GM21723 (cell line): Measurements from ENCODE around the gene AP5Z1.

ENCODE experiments used
- ATAC-seq: cut with Tn5 transposase; IDR thresholded peaks from one replicate; pipeline ENCODE4 v1.9.1; 2021; ENCODE audit warnings: mild to moderate bottlenecking, moderate library complexity; ENCODE audit not compliant: unreplicated experiment

Gene AP5Z1

DNA sequence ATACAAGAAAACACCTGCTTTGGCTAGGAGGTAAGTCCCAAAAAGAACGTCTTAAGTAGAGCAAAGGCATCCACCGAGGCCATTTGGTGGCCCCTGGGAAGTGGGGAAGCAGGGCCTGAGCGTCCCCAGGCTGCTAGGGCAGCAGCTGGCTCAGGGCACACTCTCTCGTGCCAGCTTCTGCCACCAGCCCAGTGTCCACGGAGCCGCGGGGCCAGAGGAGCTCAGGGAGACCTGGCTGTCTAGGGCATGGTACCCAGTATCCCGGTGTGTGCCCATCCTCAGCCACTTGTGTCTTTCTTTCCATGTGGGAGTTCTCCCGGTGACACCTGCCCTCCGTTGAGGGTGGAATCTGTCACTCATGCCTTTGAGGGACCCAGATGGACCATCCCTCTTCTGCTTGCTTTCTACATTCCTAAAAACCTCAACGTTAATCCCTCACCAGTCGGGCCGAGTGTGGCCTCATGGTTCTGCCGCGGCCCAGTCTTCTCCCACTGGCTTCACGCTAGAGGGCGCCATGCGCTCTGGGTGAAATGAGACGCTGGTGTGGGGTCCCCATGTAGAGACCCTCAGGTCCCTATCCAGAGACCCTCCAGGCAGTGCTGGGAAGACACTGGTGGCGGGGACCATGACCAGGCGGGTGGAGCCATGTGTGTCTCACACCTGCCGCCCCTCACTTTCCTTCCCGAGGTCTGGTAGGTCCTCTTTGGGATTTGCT, 9.5 kb upstream of the AP5Z1 start:
- no peak for ATAC-seq

DNA sequence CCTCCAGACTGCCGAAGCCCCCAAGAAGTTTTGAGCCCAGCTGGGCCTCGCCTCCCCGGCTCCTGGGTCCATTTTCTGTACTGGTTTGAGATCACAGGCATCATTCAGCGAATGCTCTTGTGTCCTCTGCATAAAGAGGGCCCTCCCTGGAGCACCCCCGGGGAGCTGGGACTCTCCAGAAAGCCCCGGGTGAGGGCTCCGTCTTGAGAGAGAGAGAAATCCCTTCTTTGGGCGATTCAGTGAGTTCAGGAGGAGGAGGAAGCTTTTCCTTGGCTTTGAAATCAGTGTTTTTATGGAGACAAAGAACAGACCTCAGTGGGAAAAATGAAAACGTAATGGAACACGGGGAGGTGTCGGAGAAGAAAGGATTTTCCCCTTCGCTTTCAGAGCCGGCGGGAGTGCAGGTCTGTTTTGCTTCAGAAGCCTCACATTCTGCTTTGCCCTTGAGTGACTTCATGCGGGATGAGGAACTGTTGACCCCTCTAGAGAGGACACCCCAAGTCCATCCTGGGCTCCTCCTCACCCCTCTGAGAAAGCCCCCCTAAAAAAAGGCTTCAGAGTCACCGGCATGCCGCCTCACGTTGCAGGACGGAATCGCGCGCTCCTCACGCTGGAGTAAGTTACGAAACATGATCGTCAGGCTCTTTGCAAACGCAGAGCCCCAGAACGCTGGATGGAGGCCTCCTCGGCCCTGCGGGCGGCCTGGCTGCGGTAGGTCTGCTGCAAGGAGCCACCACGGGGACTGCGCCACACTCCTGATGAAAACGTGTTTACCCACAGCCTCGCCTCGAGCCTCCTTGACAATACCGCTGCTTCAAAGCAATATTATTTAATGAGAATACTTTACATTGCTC, 8.5 kb upstream of the AP5Z1 start:
- no peak for ATAC-seq

DNA sequence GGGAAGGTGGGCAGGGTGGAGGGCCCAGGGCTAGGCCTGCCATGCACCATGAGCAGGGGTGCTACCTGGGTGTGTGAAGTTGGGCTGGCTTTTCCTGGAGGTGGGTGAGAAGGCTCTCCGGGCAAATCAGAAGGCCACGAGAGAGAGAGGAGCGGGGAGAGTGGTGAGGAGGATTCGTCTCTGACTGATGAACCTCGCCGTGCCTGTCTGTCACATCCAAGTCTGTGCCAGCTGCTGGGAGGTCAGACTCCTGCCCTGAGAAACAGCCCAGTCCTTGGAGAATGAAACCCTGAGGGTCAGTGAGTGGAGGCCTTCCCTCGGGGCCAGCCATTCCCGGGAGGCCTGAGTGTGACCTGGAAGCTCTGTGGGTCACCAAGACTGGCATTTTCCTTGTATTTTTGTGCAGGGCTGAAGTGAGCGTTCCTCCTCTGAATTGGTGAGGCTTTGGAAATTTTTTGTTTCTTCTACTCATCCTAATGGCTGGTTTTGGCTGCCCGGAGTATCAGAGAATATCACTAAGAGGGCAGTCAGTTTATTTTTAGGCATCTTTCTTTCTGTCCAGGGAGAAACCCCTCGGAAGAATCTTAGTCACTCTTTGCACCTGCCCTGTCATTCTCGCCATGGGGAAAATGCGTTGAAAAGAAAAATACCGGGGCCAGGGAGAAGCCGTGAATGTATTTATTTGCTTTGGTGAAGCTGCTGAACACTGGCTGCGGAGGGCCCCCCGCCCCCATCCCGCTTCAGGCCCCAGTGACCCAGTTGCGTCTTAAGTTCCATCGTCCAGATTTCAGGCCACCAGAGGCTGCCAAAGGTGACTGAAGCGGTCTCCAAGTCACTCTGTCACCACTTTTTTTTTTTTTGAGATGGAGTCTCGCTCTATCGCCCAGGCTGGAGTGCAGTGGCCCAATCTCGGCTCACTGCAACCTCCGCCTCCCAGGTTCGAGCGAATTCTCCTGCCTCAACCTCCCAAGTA, 6.5 kb upstream of the AP5Z1 start:
- ATAC-seq = no peak

DNA sequence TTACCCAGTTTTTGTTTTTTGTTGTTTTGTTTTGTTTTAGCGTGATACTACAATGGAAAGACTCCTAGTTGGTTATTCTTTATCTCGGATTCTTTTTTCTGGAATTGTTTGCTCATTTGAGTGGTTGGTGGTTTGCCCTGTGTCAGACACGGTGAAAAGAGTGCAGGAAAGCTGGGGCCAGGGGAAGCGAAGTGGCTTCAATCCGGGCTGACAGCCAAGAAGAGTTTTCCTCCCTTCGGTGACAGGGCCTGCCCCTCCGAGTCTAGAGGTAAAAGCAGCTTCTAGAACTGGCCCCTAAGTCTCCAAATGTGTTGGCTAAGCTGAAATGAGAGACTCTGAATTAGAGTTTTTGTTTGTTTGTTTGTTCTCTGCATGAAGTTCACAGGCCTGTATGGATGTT, 5.7 kb upstream of the AP5Z1 start:
- no peak for ATAC-seq

DNA sequence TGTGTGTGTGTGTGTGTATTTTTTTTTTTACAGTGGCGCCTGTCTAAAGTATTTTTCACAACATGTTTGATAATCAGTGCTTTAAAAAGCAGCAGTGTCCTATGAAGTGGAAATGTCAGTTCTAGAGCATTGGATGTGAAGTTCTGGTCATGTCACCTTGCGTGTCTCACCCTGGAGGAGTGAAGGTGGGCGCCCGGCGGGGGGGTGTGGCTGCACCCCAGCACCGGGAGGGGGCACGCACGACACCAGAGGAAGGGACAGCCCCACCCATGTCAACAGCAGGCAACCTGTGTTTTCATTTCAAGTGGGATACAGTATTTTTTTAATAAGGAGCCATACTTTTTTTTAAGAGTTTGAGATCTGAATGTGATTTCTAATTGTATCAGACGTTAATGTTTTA, 4.5 kb upstream of the AP5Z1 start:
- ATAC-seq = no peak

DNA sequence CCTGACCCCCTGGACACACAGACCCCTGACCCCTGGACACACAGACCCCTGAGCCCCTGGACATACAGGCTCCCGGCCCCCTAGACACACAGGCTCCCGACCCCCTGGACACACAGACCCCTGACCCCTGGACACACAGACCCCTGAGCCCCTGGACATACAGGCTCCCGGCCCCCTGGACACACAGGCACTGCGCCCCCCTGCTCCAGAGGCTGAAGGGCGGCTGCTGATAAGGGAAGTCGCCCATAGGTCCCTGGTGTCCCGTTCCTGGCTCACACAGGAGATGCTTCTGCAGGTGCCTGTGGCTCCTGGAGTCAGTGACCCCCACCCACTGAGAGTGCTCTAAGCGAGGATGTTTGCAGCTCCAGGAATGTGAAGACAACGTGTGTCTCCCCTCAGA, 3.7 kb upstream of the AP5Z1 start:
- no peak for ATAC-seq

DNA sequence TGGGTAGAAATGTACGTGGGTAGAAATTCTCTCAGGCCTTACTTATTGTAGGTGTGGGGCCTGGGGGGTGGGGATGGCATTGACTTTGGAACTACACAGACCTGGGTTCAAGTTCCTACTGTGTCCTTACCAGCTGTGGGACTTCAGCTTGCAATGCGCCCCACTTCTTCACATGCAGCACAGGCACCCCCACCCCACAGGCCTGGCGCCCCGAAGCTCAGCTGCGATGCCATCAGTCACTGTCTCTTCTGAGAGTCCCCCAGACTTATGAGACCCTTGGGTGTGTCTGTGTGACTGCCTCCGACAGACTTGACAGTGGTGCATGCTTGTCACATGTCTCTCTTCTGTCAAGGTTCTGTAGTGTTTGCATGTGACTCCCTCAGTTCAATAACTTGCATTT, 3.1 kb upstream of the AP5Z1 start:
- no peak for ATAC-seq

DNA sequence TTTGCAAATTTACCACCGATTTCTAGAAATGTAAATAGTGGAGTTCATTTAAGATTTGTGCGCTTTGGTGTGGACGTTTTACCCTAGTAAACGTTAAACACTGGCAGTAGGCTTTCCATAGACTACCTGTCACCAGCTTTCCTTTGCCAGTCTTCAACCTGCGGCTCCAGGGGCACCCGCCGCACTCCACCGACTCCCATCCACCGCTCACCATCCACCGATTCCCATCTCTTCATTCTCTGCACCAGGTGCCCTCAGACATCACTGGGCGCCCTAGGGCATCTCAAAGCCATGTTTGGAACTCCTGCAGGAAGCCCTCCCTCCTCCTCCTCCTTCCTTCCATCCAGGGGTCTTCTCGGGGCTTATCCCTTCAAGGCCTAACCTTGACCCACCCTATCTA, 1.4 kb upstream of the AP5Z1 start:
- ATAC-seq = no peak

DNA sequence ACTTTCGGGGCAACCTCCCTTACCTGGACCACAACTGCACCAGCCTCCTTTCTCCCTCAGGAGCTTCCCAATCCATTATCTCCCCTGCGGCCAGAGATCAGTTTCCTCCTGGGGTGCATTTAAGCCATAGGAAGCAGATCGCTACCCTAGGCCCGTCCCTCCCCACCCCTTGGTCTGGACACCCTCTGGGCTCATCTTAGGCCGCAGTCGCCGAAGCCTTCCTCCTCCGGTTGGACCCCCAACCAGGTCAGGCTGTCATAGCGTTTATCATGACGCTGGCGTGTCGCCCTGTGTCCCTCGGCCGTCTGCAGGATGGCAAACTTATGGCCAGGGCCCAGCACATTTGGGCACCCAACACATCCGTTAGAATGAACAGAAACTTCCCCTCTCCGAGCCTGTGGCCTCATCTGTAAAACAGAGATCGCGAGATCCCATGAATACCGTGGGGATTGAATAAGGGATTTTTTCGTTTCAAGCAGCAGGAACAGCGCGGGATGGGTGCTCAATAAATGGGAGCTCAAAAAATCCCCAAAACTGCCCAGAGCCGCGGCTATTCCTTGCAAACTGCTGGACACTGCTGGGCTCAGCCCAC, 669 bp upstream of the AP5Z1 start:
- peak; percentile 33 for ATAC-seq

DNA sequence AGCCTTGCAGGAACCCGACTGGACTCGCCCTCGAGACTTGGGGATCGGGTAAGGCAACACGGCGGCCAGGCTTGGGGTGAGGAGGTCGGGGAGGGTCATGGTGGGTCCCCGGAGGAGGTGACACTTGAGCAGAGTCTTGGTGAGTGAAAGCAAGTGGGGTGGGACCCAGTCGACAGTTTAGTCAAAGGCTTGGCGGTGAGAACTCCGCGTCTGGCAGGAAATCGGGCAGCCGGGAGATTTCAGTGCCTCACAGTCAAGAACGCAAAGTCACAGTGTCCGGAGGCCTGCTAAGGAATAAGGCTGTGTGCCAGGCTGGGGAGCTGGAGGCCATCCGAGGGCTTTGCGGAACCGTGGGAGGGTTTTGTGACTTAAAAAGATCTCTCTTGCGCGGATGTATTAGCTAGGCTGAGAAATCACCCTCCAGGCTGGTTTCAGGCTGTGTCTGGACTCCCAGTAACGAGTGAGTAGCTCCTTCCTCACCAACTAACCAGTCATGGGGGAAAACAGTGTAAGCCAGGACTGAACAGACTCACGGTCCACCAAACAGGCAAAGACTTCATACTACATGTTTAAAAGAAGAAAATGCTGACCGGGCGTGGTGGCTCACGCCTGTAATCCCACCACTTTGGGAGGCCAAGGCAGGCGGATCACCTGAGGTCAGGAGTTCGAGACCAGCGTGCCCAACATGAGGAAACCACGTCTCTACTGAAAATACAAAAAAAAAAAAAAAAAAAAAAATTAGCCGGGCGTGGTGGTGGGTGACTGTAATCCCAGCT, 613 bp downstream of the AP5Z1 start:
- ATAC-seq = peak; percentile 36

DNA sequence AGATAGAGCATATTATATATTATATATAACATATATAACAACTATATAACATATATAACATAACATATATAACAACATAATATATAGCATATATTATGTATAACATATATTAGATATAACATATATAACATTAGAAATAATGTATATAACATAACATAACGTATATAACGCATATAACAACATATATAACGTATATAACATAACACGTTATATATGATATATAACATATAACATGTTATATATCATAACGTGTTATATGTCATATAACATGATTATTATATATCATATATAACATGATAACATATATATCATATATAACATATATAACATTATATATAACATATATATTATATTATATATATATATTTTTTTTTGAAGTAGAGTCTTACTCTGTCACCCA, 3.7 kb downstream of the AP5Z1 start:
- ATAC-seq = no peak

DNA sequence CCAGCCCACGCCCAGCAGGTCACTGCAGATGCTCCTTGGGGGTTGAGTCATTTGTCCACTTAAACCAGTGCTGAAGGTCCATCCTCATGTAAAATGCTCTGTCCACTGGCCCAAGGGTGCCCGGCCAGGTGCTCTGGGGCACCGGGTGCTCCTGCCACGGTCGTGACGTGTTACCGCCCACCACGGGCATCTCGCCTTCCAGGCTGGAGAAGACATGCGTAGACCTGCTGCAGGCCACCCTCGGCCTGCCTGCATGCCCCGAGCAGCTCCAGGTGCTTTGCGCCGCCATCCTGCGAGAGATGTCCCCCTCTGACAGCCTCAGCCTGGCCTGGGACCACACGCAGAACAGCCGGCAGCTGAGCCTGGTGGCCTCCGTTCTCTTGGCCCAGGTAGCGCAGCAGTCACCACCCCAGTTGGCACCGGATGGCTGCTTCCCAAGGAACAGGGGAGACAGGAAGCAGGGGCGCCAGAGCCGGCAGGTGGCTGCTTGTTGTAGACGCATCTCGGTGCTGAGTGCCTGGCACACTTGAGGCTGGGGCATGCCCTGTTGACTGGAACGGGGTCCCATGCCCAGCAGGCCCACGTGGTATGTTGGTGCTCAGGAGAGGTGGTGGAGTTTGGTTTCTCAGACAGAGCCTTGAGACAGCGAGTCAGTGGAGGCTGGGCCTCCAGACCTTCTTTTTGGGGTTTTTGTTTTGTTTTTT, 6.1 kb downstream of the AP5Z1 start:
- ATAC-seq = no peak

DNA sequence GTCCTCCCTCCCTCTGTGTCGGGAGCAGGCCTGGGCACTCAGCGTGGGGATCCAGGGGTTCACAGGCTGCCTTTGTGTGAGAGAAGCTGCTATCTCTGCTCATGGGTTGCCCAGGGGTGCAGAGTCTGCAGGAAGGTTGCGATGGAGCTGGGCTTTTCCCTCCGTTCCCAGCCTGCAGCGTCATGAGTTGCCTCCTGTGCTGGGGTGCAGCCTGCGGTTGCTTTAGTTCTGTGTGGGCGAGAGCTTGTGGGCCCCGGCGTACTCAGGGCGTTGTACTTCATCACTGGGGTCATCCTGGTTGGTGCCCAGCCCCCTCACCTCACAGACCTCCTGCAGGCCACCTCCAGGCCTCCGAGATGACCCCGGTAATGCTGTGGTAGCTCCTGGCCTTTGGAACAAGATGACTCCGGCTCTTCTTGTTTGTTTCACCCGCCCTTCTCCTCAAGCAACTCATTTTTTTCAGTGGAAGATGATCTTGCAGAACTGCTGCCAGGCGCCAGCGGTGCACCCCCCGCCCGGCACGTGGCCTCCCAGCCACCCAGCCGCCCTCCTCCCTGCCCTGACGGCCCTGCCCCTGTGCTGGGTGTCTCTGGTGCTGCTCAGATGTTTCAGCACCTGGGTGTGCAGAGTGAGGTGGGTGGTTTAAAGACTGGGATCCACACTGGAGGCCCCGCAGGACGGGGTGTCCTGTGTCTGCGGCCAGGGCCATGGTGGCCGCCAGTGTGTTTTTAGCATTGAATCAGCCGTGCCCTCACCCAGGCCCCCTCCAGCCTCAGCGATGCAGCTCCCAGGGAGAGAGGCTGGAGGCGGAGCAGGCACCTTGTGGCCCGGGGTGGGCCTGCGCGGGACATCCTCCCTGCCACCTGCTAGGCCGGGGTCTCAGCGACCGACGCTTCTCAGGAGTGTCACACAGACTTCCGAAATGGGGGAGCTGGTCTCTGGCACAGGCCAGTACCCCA, 7.2 kb downstream of the AP5Z1 start:
- no peak for ATAC-seq

DNA sequence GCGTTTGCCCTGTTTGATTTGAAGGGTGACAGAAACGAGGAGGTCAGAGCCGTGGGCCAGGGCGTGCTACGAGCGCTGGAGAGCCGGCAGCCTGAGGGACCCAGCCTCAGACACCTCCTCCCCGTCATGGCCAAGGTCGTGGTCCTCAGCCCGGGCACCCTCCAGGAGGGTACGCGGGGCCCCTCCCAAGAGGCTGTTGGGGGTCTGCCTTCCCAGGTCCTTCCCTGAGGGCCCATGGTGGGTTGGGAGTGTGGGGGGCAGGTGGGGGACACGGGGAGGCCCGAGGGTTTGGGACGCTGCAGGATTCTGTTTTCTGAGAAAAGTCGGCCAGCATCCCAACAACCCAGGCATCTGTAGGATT, 7.8 kb downstream of the AP5Z1 start:
- ATAC-seq = no peak

DNA sequence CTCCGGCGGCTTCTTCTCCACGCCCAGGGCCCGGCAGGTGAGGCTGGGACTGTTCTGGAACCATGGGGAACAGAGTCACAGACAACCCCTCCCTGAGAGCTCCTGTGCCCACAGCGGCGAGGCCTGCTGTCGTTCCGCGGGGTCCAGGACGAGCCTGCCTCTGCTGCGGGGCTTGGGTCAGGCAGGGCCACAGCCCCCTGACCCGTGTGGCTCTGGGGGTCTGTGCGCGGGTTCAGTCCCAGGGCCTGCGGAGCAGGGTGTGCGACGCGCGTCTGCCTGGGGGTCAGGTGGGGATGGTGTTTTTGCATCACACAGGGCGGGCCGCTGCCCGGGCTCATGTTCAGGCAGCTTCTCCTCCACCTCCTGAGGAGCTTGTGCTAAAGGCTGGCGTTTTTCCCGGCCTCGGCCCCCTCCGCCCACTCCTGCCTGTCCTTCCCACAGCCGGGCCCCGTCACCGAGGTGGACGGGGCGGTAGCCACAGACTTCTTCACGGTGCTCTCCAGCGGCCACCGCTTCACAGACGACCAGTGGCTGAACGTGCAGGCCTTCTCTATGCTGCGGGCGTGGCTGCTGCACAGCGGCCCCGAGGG, 8.4 kb downstream of the AP5Z1 start:
- ATAC-seq = no peak

DNA sequence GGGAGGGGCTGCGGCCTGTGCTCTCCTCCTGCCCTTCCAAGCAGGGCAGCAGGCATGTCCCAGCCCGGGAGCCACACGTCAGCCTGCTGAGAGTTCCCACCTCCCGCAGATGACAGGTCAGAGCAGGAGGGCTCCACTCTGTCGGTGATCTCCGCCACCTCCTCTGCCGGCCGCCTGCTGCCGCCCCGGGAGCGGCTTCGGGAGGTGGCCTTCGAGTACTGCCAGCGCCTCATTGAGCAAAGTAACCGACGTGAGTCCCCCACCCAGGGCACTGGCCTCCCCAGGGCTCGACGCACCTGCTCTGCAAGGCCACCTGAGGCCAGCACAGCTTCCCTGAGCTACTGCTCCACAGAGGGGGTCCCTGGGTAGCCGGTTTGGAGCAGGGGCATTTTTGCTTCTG, 9.4 kb downstream of the AP5Z1 start:
- ATAC-seq = no peak

DNA sequence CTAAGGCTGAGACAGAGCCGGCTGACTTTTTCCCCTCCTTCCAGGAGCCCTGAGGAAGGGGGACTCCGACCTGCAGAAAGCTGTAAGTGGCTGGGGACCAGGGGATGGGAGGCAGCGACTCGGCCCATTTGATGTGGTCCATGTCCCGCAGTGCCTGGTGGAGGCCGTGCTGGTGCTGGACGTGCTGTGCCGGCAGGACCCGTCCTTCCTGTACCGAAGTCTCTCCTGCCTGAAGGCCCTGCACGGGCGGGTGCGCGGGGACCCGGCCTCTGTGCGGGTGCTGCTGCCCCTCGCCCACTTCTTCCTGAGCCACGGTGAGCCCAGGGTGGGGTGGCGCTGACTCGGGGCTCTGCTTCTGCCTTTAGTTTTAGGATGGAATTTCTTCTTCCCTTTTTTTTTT, 9.9 kb downstream of the AP5Z1 start:
- no peak for ATAC-seq

DNA sequence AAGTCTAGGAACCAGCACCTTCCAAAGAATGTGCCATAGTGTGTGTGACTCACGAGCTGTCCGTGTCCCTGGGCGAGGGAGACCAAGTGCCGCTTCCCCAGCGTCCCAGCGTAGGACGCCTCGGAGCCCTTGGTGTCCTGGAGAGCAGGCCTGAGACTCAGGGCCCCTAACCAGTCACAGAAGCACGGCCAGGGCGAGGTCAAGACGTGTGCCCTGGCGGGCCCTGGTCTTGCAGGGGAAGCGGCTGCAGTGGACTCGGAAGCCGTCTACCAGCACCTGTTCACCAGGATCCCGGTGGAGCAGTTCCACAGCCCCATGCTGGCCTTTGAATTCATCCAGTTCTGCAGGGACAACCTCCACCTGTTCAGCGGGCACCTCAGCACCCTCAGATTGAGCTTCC, 10.6 kb downstream of the AP5Z1 start:
- ATAC-seq = no peak
